HEK293 (cell line): ENCODE results near the gene PDE2A.

ENCODE experiments used
- CTCF ChIA-PET: fragments of 350-600 bp; formaldehyde crosslinking; extraction: SDS; loops from one replicate; lab custom pipeline; 2021; ENCODE audit warnings: antibody characterized with exemption; lab: Yijun Ruan, JAX
- POLR2A ChIA-PET: fragments of 300-600 bp; formaldehyde crosslinking; extraction: SDS; loops from one replicate; lab custom pipeline; 2020; ENCODE audit warnings: antibody characterized with exemption, inconsistent platforms; lab: Yijun Ruan, JAX
- H3K27ac ChIP-seq: fragments of 200-500 bp; sonication (Bioruptor generic); 2 replicates; pipeline ENCODE4 v1.5.1; 2014; ENCODE audit warnings: low read depth, low read length, control low read depth, inconsistent platforms; ENCODE audit errors: extremely low read depth
- H3K36me3 ChIP-seq, 2 experiments: fragments of 200-500 bp in 1 of 2; sonication (Bioruptor generic) in 1 of 2; 1 replicate in 1 of 2; 2 replicates in 1 of 2; pipeline ENCODE4 v1.5.1; 2014 to 2017; ENCODE audit warnings: inconsistent platforms in 2 of 2, low read length in 2 of 2; ENCODE audit not compliant: control insufficient read depth in 2 of 2, insufficient read depth in 1 of 2
- H3K4me1 ChIP-seq: fragments of 200-500 bp; sonication (Bioruptor generic); 2 replicates; pipeline ENCODE4 v1.5.1; 2014; ENCODE audit warnings: mild to moderate bottlenecking, low read length, inconsistent platforms; ENCODE audit not compliant: control insufficient read depth, insufficient read depth
- H3K4me3 ChIP-seq: 2 replicates; pipeline ENCODE4 v1.5.1; 2011; ENCODE audit warnings: low read depth, mild to moderate bottlenecking, control low read depth, low read length, moderate library complexity
- H3K9me3 ChIP-seq: fragments of 200-500 bp; sonication (Bioruptor generic); 2 replicates; pipeline ENCODE4 v1.5.1; 2014; ENCODE audit warnings: low read depth, low read length, inconsistent platforms; ENCODE audit not compliant: control insufficient read depth, insufficient read depth
- BCL6B ChIP-seq: fragments of 450-650 bp; formaldehyde crosslinking; IDR thresholded peaks from 2 replicates; pipeline ENCODE4 v1.5.1; 2017; ENCODE audit warnings: missing biosample characterization, missing genetic modification characterization
- FEZF1 ChIP-seq: fragments of 450-650 bp; formaldehyde crosslinking; IDR thresholded peaks from 2 replicates; pipeline ENCODE4 v1.5.1; 2016; ENCODE audit warnings: missing biosample characterization, missing genetic modification characterization
- HOXA7 ChIP-seq: sonication (generic); formaldehyde crosslinking; IDR thresholded peaks from 2 replicates; pipeline ENCODE4 v1.8.1; 2022; ENCODE audit warnings: missing genetic modification reagents, borderline replicate concordance
- ZBTB10 ChIP-seq: fragments of 450-650 bp; formaldehyde crosslinking; IDR thresholded peaks from 2 replicates; pipeline ENCODE4 v1.5.1; 2016; ENCODE audit warnings: missing biosample characterization, missing genetic modification characterization
- ZFHX2 ChIP-seq: fragments of 450-650 bp; formaldehyde crosslinking; conservative IDR thresholded peaks from 2 replicates; pipeline ENCODE4 v1.5.1; 2016; ENCODE audit warnings: missing biosample characterization, missing genetic modification characterization
- ZIC2 ChIP-seq: fragments of 450-650 bp; formaldehyde crosslinking; IDR thresholded peaks from 2 replicates; pipeline ENCODE4 v1.5.1; 2016; ENCODE audit warnings: missing biosample characterization, missing genetic modification characterization
- ZNF112 ChIP-seq: fragments of 450-650 bp; formaldehyde crosslinking; IDR thresholded peaks from 2 replicates; pipeline ENCODE4 v1.5.0; 2017; ENCODE audit warnings: missing biosample characterization, missing genetic modification characterization
- ZNF174 ChIP-seq: fragments of 450-650 bp; formaldehyde crosslinking; IDR thresholded peaks from 2 replicates; pipeline ENCODE4 v1.5.0; 2017; ENCODE audit warnings: missing biosample characterization, mild to moderate bottlenecking, missing genetic modification characterization
- ZNF341 ChIP-seq: fragments of 450-650 bp; formaldehyde crosslinking; IDR thresholded peaks from 2 replicates; pipeline ENCODE4; 2016; ENCODE audit warnings: low read depth, missing biosample characterization, missing genetic modification characterization
- ZNF354C ChIP-seq: fragments of 450-650 bp; formaldehyde crosslinking; IDR thresholded peaks from 2 replicates; pipeline ENCODE4 v1.5.1; 2016; ENCODE audit warnings: missing biosample characterization, missing genetic modification characterization, low read depth, borderline replicate concordance
- ZNF391 ChIP-seq: fragments of 450-650 bp; formaldehyde crosslinking; IDR thresholded peaks from 2 replicates; pipeline ENCODE4 v1.5.1; 2016; ENCODE audit warnings: low read depth, missing biosample characterization, missing genetic modification characterization, borderline replicate concordance
- ZNF404 ChIP-seq: fragments of 450-650 bp; formaldehyde crosslinking; IDR thresholded peaks from 2 replicates; pipeline ENCODE4 v1.5.1; 2017; ENCODE audit warnings: missing biosample characterization, missing genetic modification characterization
- ZNF707 ChIP-seq: fragments of 450-650 bp; formaldehyde crosslinking; IDR thresholded peaks from 2 replicates; pipeline ENCODE4 v1.5.1; 2016; ENCODE audit warnings: missing biosample characterization, missing genetic modification characterization
- TF ChIP-seq, protein P1 (sequence below): fragments of 450-650 bp; formaldehyde crosslinking; IDR thresholded peaks from 2 replicates; pipeline ENCODE4 v1.5.1; 2016; ENCODE audit warnings: missing biosample characterization, missing genetic modification characterization

The PDE2A gene

DNA sequence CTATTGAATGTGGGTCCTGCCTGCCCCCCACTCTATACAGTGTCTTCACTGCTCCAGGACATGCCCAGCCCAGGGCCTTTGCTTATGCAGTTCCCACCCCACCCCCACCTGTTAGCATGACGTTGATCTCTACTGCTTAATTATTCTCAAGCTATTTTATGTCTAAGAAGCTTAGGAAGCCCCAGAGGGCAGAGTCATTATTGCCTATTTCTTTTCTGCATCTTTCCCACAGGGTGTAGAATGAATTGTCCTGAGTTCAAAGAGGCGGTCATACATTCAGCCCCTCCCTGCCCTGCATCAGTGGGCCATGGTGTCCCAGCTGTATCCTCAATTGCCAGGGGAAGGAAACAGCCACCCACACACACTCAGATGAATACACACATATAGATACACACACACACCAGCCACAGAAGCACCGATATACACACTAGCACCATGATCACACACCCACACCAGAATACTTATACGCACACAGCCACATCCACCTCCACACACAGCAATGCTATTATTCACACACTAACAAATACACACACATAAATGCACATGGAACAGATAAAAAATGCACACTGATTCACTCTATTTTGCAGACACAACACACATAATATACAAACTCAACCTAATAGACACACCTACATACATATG, 1.5 kb downstream of the PDE2A start (continued):
- TF ChIP-seq, protein P1, sequence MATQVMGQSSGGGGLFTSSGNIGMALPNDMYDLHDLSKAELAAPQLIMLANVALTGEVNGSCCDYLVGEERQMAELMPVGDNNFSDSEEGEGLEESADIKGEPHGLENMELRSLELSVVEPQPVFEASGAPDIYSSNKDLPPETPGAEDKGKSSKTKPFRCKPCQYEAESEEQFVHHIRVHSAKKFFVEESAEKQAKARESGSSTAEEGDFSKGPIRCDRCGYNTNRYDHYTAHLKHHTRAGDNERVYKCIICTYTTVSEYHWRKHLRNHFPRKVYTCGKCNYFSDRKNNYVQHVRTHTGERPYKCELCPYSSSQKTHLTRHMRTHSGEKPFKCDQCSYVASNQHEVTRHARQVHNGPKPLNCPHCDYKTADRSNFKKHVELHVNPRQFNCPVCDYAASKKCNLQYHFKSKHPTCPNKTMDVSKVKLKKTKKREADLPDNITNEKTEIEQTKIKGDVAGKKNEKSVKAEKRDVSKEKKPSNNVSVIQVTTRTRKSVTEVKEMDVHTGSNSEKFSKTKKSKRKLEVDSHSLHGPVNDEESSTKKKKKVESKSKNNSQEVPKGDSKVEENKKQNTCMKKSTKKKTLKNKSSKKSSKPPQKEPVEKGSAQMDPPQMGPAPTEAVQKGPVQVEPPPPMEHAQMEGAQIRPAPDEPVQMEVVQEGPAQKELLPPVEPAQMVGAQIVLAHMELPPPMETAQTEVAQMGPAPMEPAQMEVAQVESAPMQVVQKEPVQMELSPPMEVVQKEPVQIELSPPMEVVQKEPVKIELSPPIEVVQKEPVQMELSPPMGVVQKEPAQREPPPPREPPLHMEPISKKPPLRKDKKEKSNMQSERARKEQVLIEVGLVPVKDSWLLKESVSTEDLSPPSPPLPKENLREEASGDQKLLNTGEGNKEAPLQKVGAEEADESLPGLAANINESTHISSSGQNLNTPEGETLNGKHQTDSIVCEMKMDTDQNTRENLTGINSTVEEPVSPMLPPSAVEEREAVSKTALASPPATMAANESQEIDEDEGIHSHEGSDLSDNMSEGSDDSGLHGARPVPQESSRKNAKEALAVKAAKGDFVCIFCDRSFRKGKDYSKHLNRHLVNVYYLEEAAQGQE (tag by site-specific recombination) = no peak
- no peak for TF ChIP-seq ZBTB10 (tag by site-specific recombination)
- no peak for TF ChIP-seq FEZF1 (tag by site-specific recombination)
- no peak for TF ChIP-seq ZNF354C (tag by site-specific recombination)
- no peak for TF ChIP-seq BCL6B (tag by site-specific recombination)
- no peak for TF ChIP-seq ZNF112 (tag by site-specific recombination)
- no peak for TF ChIP-seq ZNF391 (tag by site-specific recombination)
- no peak for TF ChIP-seq ZNF404 (tag by site-specific recombination)
- TF ChIP-seq ZNF707 (tag by site-specific recombination) = no peak

DNA sequence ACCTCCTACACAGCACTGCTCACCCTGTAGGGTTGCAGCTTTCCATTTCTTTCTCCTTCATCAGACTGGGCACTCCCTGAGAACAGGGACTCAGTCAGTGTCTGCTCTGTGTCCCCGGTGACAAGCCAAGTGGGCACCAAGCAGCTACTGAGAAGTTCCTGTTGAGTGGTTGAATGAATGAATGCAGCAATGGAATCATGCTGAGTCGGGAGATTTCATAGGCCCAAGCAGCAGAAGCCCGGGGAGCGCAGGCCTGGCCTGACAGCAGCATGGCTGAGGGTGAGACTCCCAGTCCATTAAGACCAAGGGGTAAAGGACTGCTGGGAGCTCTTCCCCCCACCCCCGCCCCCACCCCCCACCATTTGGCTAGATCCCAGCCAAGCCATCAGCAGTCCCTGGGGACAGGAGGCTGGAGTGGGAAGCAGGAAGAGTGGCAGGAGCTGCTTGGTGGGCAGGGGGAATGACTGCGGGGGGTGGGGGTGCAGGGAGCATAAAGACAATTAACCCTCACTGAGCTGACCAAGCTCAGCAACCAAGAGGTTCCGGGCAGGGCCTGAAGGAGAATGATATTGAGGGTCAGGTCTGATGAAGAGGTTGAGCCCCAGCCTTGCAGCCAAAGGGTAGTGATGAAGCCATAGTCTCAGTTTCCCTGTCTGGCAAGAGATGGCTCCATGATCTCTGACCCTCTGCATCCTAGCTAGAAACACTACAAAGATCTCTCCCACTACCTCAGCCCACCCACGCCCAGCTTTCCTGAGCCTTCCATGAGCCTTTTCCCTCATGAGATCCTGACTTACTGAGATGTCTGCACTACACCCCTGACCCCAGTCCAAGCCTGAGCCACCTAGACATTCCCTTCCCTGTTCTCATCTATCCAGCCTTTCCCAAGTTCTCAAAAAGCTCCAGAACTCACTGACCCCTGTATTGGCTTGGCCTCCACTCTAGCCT, 2.8 kb downstream of the PDE2A start:
- POLR2A ChIA-PET = no interaction called here
- CTCF ChIA-PET = interaction anchor here (0.6 to 1.9 kb wide), 3 partner anchors 13 to 119 kb away, joined by 3 to 7 read pairs (median 4); no protein-coding TSS in a partner anchor
- H3K4me1 ChIP-seq = no peaks in the 10 kb centered on the region
- no peak overlapping the region for H3K27ac ChIP-seq
- no peaks in the 10 kb centered on the region for H3K36me3 ChIP-seq
- TF ChIP-seq ZFHX2 (tag by site-specific recombination) = peak; percentile 20; the same call in 1 of the 2 replicates
- TF ChIP-seq HOXA7 (CRISPR knock-in tag) = no peak
- TF ChIP-seq ZIC2 = peak; percentile 84
- no peaks in the 10 kb centered on the region for H3K9me3 ChIP-seq
- H3K4me3 ChIP-seq = no peak overlapping the region

DNA sequence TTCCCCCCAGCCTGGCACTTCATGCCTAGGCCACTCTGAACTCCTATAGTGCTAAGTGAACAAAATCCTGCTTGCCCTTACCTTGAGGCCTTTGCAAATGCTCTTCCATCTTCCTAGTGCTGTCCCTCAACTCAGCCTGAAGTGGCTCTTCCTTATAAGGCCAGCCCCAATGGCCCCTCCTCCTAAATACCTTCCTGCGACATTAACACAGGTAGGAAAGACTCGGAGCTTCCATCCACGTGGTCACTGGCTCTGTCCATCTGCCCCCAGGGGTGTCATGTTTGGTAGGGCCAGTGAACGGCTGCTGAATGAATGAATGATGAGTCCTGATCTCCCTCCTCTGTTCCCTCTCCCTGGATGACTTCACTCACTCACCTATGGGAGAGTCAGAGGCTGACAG, 4.2 kb downstream of the PDE2A start:
- H3K4me1 ChIP-seq = no peaks in the 10 kb centered on the region
- no peak overlapping the region for H3K4me3 ChIP-seq
- TF ChIP-seq ZNF174 = no peak
- peak; percentile 69 for TF ChIP-seq ZNF341 (tag by site-specific recombination)
- no peak overlapping the region for H3K27ac ChIP-seq
- H3K9me3 ChIP-seq = no peaks in the 10 kb centered on the region
- ChIA-PET CTCF (interaction anchor here (2.6 kb wide), 1 partner anchor 199 kb away, joined by 8 read pairs; no protein-coding TSS in a partner anchor), POLR2A (no interaction called here)
- no peaks in the 10 kb centered on the region for H3K36me3 ChIP-seq
